Astrocyte of the cerebellum (primary cell): ENCODE data around the gene CBLN4.

Source experiments
- DNase-seq: peaks from one replicate; pipeline ENCODE4 v3.0.0-alpha.2; 2011; ENCODE audit warnings: low read depth
- H3K4me3 ChIP-seq: 2 replicates; pipeline ENCODE4 v1.5.1; 2011; ENCODE audit warnings: mild to moderate bottlenecking, low read depth, low read length, moderate library complexity
- CTCF ChIP-seq: IDR thresholded peaks from 2 replicates; pipeline ENCODE4 v1.5.1; 2012; ENCODE audit warnings: low read length, low read depth, moderate library complexity, mild to moderate bottlenecking; ENCODE audit errors: missing control alignments
- in situ Hi-C: cut with HindIII; loops from 2 replicates; pipeline ENCODE4 v1.10.0; 2017; ENCODE audit warnings: low sequenced_read_pairs

Gene CBLN4

GRCh38 chr20:55978550-55978949 is 26.8 kb downstream of the CBLN4 start:
- TF ChIP-seq CTCF: no peak
- in situ Hi-C loops: no loop called here
- no peak overlapping the region for H3K4me3 ChIP-seq
- no peak for DNase-seq

GRCh38 chr20:55977690-55978459 is 27.4 kb downstream of the CBLN4 start:
- no peak for TF ChIP-seq CTCF
- no peak for DNase-seq
- no peak overlapping the region for H3K4me3 ChIP-seq
- in situ Hi-C loops: no loop called here

GRCh38 chr20:55974491-55975202 is 30.7 kb downstream of the CBLN4 start:
- DNase-seq: no peak
- no peak overlapping the region for H3K4me3 ChIP-seq
- TF ChIP-seq CTCF: no peak
- in situ Hi-C loops: no loop called here

- no peak for DNase-seq
- no peak overlapping the region for H3K4me3 ChIP-seq
- in situ Hi-C loops: no loop called here
- TF ChIP-seq CTCF: no peak
These were observed 40.5 kb downstream of the CBLN4 start for GRCh38 chr20:55964790-55965189.

- no peak overlapping the region for H3K4me3 ChIP-seq
- no peak for DNase-seq
- in situ Hi-C loops: no loop called here
- TF ChIP-seq CTCF: no peak
These were observed 43.7 kb downstream of the CBLN4 start for GRCh38 chr20:55961376-55962330.

- in situ Hi-C loops: no loop called here
- H3K4me3 ChIP-seq: no peak overlapping the region
- TF ChIP-seq CTCF: no peak
- DNase-seq: no peak
These were observed 52.1 kb downstream of the CBLN4 start for GRCh38 chr20:55953201-55953600.
